IPS DF 19.7 (cell line): ENCODE measurements around the gene TBCE.

Source experiments
- DNase-seq: peaks from one replicate; pipeline ENCODE4 v3.0.0-alpha.2; 2013; ENCODE audit warnings: low read depth, low spot score

TBCE gene

GRCh38 chr1:235409042-235409820 lies 42.0 kb downstream of the TBCE start:
- DNase-seq: no peak

GRCh38 chr1:235410467-235410866 lies 43.2 kb downstream of the TBCE start:
- no peak for DNase-seq

- no peak for DNase-seq
Observed at GRCh38 chr1:235411489-235412486, 44.6 kb downstream of the TBCE start.

- peak; percentile 38 for DNase-seq
Observed at GRCh38 chr1:235415008-235415904, 48.0 kb downstream of the TBCE start.

GRCh38 chr1:235416662-235417049 lies 49.4 kb downstream of the TBCE start:
- no peak for DNase-seq

- no peak for DNase-seq
Observed at GRCh38 chr1:235417086-235417697, 50.0 kb downstream of the TBCE start.

GRCh38 chr1:235421751-235422150 lies 54.5 kb downstream of the TBCE start:
- no peak for DNase-seq

- no peak for DNase-seq
Observed at GRCh38 chr1:235423214-235423652, 56.0 kb downstream of the TBCE start.

GRCh38 chr1:235424092-235424491 lies 56.9 kb downstream of the TBCE start:
- no peak for DNase-seq

GRCh38 chr1:235425357-235425756 lies 58.1 kb downstream of the TBCE start:
- DNase-seq: no peak

- no peak for DNase-seq
Observed at GRCh38 chr1:235426143-235426542, 58.9 kb downstream of the TBCE start.

- DNase-seq: no peak
Observed at GRCh38 chr1:235426680-235427079, 59.5 kb downstream of the TBCE start.

GRCh38 chr1:235427447-235427846 lies 60.2 kb downstream of the TBCE start:
- no peak for DNase-seq

GRCh38 chr1:235429143-235429542 lies 61.9 kb downstream of the TBCE start:
- no peak for DNase-seq

GRCh38 chr1:235430991-235431390 lies 63.8 kb downstream of the TBCE start:
- no peak for DNase-seq

GRCh38 chr1:235434001-235434400 lies 66.8 kb downstream of the TBCE start:
- DNase-seq: no peak

- DNase-seq: no peak
Observed at GRCh38 chr1:235441159-235441685, 74.0 kb downstream of the TBCE start.

GRCh38 chr1:235442788-235443429 lies 75.7 kb downstream of the TBCE start:
- no peak for DNase-seq

GRCh38 chr1:235448616-235449015 lies 81.4 kb downstream of the TBCE start:
- DNase-seq: no peak

- no peak for DNase-seq
Observed at GRCh38 chr1:235450433-235450832, 83.2 kb downstream of the TBCE start.
